HepG2 (cell line): ENCODE results near the gene SMARCA5. TPM values are rescaled to one million over a fixed set of nuclear protein-coding genes. Genes with fewer than 3 reads are reported as not detected.

Source experiments
- ATAC-seq: fragments of 200-7000 bp; cut with Tn5 transposase; 3 replicates; pipeline ENCODE4 v1.9.1; 2020; ENCODE audit warnings: mild to moderate bottlenecking, moderate library complexity
- BruUV-seq: library from RNA; stranded (reverse); fragments of 400-500 nt; replicated peaks from 2 replicates; lab custom pipeline; 2021; lab: Mats Ljungman, UMichigan
- CTCF ChIA-PET: fragments of 300-600 bp; formaldehyde crosslinking; extraction: SDS; loops from one replicate; lab custom pipeline; 2021; ENCODE audit warnings: low total read pairs, inconsistent platforms, low intra/inter-chr PET ratio; lab: Yijun Ruan, JAX
- POLR2A ChIA-PET: fragments of 350-600 bp; sonication (Branson Sonifier 250); formaldehyde crosslinking; loops from one replicate; lab custom pipeline; 2020; ENCODE audit warnings: antibody characterized with exemption, inconsistent platforms; lab: Yijun Ruan, JAX
- DNase-seq: peaks from one replicate; pipeline ENCODE4 v3.0.0-alpha.2; 2015; ENCODE audit warnings: low spot score
- FAIRE-seq: peaks from 3 replicates; lab custom pipeline; 2011; peaks lifted over from hg19 to GRCh38; lab: Jason Lieb, UNC
- H2AFZ ChIP-seq: one replicate; pipeline ENCODE4 v1.6.1; 2011; ENCODE audit warnings: low read length, inconsistent platforms
- H3K27ac ChIP-seq: fragments of 300-600 bp; 3 replicates; pipeline ENCODE4 v1.8.0; 2011; ENCODE audit warnings: mixed run types, mild to moderate bottlenecking, mixed read lengths, low read length, inconsistent platforms; ENCODE audit not compliant: insufficient read depth; ENCODE audit errors: extremely low read length
- H3K27me3 ChIP-seq, 2 experiments: fragments of 200-600 bp in 1 of 2; 2 replicates in 1 of 2; 3 replicates in 1 of 2; pipeline versions ENCODE4 v1.6.0 to v1.8.0; 2011; ENCODE audit warnings: low read length in 2 of 2, mild to moderate bottlenecking in 2 of 2, moderate library complexity in 2 of 2, inconsistent platforms in 1 of 2; ENCODE audit not compliant: insufficient read depth in 2 of 2, control insufficient read depth in 1 of 2
- H3K36me3 ChIP-seq, 2 experiments: fragments of 200-600 bp in 1 of 2; replicated peaks in 1 of 2; 2 replicates in 1 of 2; 3 replicates in 1 of 2; pipeline versions ENCODE4 v1.5.1 to v1.8.0; 2011; ENCODE audit warnings: low read length in 2 of 2, inconsistent platforms in 1 of 2; ENCODE audit not compliant: insufficient read depth in 2 of 2, control insufficient read depth in 1 of 2
- H3K4me1 ChIP-seq: 2 replicates; pipeline ENCODE4 v1.5.1; 2012; ENCODE audit warnings: low read length, inconsistent platforms; ENCODE audit not compliant: insufficient read depth
- H3K4me2 ChIP-seq: 2 replicates; pipeline ENCODE4 v1.6.0; 2011; ENCODE audit warnings: low read depth, low read length, inconsistent platforms
- H3K4me3 ChIP-seq, 3 experiments: fragments of 200-600 bp in 1 of 3; sonication (generic), shearing (Covaris generic) in 1 of 3; replicated peaks in 1 of 3; 2 replicates each; pipeline ENCODE4 v1.5.1; 2011 to 2016; ENCODE audit warnings: low read length in 3 of 3, inconsistent platforms in 2 of 3, low read depth in 2 of 3, mild to moderate bottlenecking in 2 of 3, control low read depth in 1 of 3, mixed read lengths in 1 of 3; ENCODE audit not compliant: insufficient read depth in 1 of 3
- H3K79me2 ChIP-seq: one replicate; pipeline ENCODE4 v1.6.1; 2011; ENCODE audit warnings: low read length, inconsistent platforms; ENCODE audit not compliant: insufficient read depth
- H3K9ac ChIP-seq: 2 replicates; pipeline ENCODE4 v1.6.0; 2011; ENCODE audit warnings: mild to moderate bottlenecking, low read depth, low read length, inconsistent platforms; ENCODE audit not compliant: insufficient read depth
- H3K9me3 ChIP-seq: 2 replicates; pipeline ENCODE4 v1.5.1; 2012; ENCODE audit warnings: mild to moderate bottlenecking, low read length
- H4K20me1 ChIP-seq: 2 replicates; pipeline ENCODE4 v1.6.0; 2011; ENCODE audit warnings: inconsistent platforms, mild to moderate bottlenecking, low read length, moderate library complexity; ENCODE audit not compliant: insufficient read depth
- ARHGAP35 ChIP-seq: sonication (generic); formaldehyde crosslinking; IDR thresholded peaks from 2 replicates; pipeline ENCODE4 v1.9.0; 2022; ENCODE audit warnings: mild to moderate bottlenecking, inconsistent platforms, moderate library complexity, missing genetic modification reagents, borderline replicate concordance
- DNMT3B ChIP-seq: conservative IDR thresholded peaks from 2 replicates; pipeline ENCODE4 v1.6.1; 2016; ENCODE audit warnings: missing biosample characterization, control low read depth
- EHMT2 ChIP-seq: fragments of 200-600 bp; sonication (generic); IDR thresholded peaks from 2 replicates; pipeline ENCODE4 v1.7.0; 2017; ENCODE audit warnings: antibody characterized with exemption, low read depth, low read length, borderline replicate concordance
- FOSL2 ChIP-seq: sonication (generic); formaldehyde crosslinking; IDR thresholded peaks from 2 replicates; pipeline ENCODE4 v1.4.0; 2020; ENCODE audit warnings: missing genetic modification reagents
- HMG20B ChIP-seq: conservative IDR thresholded peaks from 2 replicates; pipeline ENCODE4 v1.6.1; 2016; ENCODE audit warnings: missing genetic modification reagents, missing compliant biosample characterization
- NCOA5 ChIP-seq: sonication (generic); formaldehyde crosslinking; IDR thresholded peaks from 2 replicates; pipeline ENCODE4 v1.4.0; 2020; ENCODE audit warnings: missing genetic modification reagents
- NFKB2 ChIP-seq: sonication (generic); formaldehyde crosslinking; IDR thresholded peaks from 2 replicates; pipeline ENCODE4 v1.4.0; 2020; ENCODE audit warnings: missing genetic modification reagents, borderline replicate concordance
- RBFOX2 ChIP-seq: fragments of 200-400 bp; formaldehyde crosslinking; IDR thresholded peaks from 2 replicates; pipeline ENCODE4 v1.6.1; 2017; ENCODE audit warnings: low read depth, mild to moderate bottlenecking, low read length
- TIGD3 ChIP-seq: sonication (generic); formaldehyde crosslinking; IDR thresholded peaks from 2 replicates; pipeline ENCODE4 v1.5.1; 2020; ENCODE audit warnings: mild to moderate bottlenecking, missing genetic modification reagents, borderline replicate concordance
- ZNF335 ChIP-seq: sonication (generic); formaldehyde crosslinking; IDR thresholded peaks from 2 replicates; pipeline ENCODE4 v1.4.0; 2020; ENCODE audit warnings: missing genetic modification reagents
- ZSCAN30 ChIP-seq: sonication (generic); formaldehyde crosslinking; IDR thresholded peaks from 2 replicates; pipeline ENCODE4 v1.5.0; 2020; ENCODE audit warnings: mild to moderate bottlenecking, missing genetic modification reagents
- WGBS: methylation state at CpG from one replicate; pipeline ENCODE4 v1.1.6; 2017; ENCODE audit warnings: low lambda C conversion rate; 5-methylcytosine and 5-hydroxymethylcytosine counted together
- in situ Hi-C: cut with HindIII; loops from 2 replicates; pipeline ENCODE4 v1.10.0; 2017; ENCODE audit warnings: low pct_unique_long_range_greater_than_20kb; ENCODE audit not compliant: extremely low pct_ligation_motif_present
- intact Hi-C: fragments of 100-400 bp; cut with micrococcal nuclease; formaldehyde crosslinking; loops from one replicate; pipeline ENCODE4 v1.10.0; 2022; ENCODE audit not compliant: unreplicated experiment
- polyA plus RNA-seq, 8 experiments: library from polyadenylated mRNA; depleted of rRNA in 3 of 8; stranded (reverse) in 7 of 8; unstranded in 1 of 8; fragments of >200 nt; fragmentation: Illumina TruSeq in 4 of 8; extraction: Trizol in 4 of 8; gene quantifications; 2 replicates each; pipeline versions ENCODE4 v1.2.1 to v1.2.3, GENCODE V29; 2011 to 2016; ENCODE audit warnings: low read depth in 4 of 8, missing spikeins in 1 of 8, mixed read lengths in 1 of 8; ENCODE audit not compliant: insufficient read depth in 1 of 8
- total RNA-seq, 5 experiments: library from RNA; depleted of rRNA; stranded (reverse); fragments of >200 nt; fragmentation: Illumina TruSeq; extraction: Trizol; gene quantifications; 2 replicates each; pipeline ENCODE4 v1.2.3, GENCODE V29; 2016; ENCODE audit warnings: low read depth in 1 of 5
- TF ChIP-seq, protein P1 (sequence below): sonication (generic); formaldehyde crosslinking; IDR thresholded peaks from 2 replicates; pipeline ENCODE4 v1.5.0; 2020; ENCODE audit warnings: mild to moderate bottlenecking, missing genetic modification reagents
- TF ChIP-seq, protein P2 (sequence below): sonication (generic); formaldehyde crosslinking; IDR thresholded peaks from 2 replicates; pipeline ENCODE4 v1.4.0; 2020; ENCODE audit warnings: missing genetic modification reagents

SMARCA5 gene
- total and polyA plus RNA-seq, 2 of the 13 experiments (the other 11 are each of a cell fraction or from before 2014, with no cell fraction given) = 7.0 to 37.5 TPM

DNA sequence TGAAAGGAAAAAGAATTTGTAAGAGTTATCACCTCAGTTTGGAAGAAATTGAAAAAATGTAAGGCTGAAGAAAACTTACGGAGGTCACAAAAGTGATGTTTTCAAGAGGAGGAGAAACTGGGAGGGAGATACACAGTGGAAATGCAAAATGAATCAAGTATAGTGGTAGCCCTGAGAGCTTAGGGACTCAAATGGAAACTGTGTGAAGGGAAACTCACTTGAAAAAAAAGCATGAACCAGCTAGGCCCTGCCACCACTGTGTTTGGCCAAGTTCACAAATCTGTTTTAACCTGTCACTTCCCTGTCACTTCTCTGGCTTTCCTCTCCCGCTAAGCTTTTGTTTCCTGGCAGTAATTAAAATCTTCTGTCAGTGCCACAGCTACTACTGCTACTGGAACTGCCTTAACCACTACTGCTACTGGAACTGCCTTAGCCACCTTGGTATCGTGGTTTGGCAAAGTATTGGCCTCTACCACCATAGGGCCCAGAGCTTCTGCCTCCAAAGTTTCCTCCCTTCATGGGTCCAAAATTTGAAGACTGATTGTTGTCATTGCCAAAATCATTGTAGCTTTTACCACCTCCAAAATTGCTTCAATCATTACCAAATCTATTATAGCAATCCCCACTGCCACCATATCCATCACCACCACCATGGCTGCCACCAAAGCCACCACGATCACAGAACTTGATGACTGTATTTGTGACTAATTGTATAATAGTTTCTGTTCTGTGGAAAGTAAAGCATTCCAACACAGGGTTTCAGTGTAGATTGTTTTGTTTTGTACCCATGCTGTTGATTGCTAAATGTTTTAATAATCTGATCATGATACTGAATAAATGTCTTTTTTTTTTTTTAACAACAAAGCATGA, 41.5 kb downstream of the SMARCA5 start:
- Histone ChIP-seq H3K27me3 (no peaks in the 10 kb centered on the region; a peak in 1 of 5 replicates), H3K9ac (no peak overlapping the region), H3K4me1 (peaks cover 14% of the 10 kb centered on the region), H3K79me2 (no peaks in the 10 kb centered on the region), H3K4me2 (no peak overlapping the region), H2AFZ (no peak overlapping the region), H3K9me3 (no peaks in the 10 kb centered on the region), H3K27ac (no peak overlapping the region), H3K36me3 (peaks cover 0 to 15% of the 10 kb centered on the region in 2 experiments; a peak in 3 of 5 replicates), H3K4me3 (no peak overlapping the region), H4K20me1 (no peaks in the 10 kb centered on the region)
- POLR2A ChIA-PET = no interaction called here
- CTCF ChIA-PET = no interaction called here
- BruUV-seq = no TSS peak
- 75% methylated on average over 4 of the region's 4 CpGs for WGBS
- ATAC-seq = no peak
- in situ Hi-C loops = no loop called here
- TF ChIP-seq, protein P1, sequence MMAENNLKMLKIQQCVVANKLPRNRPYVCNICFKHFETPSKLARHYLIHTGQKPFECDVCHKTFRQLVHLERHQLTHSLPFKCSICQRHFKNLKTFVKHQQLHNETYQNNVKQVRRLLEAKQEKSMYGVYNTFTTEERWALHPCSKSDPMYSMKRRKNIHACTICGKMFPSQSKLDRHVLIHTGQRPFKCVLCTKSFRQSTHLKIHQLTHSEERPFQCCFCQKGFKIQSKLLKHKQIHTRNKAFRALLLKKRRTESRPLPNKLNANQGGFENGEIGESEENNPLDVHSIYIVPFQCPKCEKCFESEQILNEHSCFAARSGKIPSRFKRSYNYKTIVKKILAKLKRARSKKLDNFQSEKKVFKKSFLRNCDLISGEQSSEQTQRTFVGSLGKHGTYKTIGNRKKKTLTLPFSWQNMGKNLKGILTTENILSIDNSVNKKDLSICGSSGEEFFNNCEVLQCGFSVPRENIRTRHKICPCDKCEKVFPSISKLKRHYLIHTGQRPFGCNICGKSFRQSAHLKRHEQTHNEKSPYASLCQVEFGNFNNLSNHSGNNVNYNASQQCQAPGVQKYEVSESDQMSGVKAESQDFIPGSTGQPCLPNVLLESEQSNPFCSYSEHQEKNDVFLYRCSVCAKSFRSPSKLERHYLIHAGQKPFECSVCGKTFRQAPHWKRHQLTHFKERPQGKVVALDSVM (CRISPR knock-in tag) = no peak
- TF ChIP-seq RBFOX2 = no peak
- no peak for TF ChIP-seq TIGD3 (CRISPR knock-in tag)
- TF ChIP-seq ZNF335 (CRISPR knock-in tag) = no peak
- TF ChIP-seq NFKB2 (CRISPR knock-in tag) = no peak
- TF ChIP-seq ZSCAN30 (CRISPR knock-in tag) = no peak
- TF ChIP-seq DNMT3B = no peak
- TF ChIP-seq HMG20B = no peak
- no peak for TF ChIP-seq FOSL2
- TF ChIP-seq ARHGAP35 (CRISPR knock-in tag) = no peak
- no peak for TF ChIP-seq NCOA5 (CRISPR knock-in tag)
- TF ChIP-seq, protein P2, sequence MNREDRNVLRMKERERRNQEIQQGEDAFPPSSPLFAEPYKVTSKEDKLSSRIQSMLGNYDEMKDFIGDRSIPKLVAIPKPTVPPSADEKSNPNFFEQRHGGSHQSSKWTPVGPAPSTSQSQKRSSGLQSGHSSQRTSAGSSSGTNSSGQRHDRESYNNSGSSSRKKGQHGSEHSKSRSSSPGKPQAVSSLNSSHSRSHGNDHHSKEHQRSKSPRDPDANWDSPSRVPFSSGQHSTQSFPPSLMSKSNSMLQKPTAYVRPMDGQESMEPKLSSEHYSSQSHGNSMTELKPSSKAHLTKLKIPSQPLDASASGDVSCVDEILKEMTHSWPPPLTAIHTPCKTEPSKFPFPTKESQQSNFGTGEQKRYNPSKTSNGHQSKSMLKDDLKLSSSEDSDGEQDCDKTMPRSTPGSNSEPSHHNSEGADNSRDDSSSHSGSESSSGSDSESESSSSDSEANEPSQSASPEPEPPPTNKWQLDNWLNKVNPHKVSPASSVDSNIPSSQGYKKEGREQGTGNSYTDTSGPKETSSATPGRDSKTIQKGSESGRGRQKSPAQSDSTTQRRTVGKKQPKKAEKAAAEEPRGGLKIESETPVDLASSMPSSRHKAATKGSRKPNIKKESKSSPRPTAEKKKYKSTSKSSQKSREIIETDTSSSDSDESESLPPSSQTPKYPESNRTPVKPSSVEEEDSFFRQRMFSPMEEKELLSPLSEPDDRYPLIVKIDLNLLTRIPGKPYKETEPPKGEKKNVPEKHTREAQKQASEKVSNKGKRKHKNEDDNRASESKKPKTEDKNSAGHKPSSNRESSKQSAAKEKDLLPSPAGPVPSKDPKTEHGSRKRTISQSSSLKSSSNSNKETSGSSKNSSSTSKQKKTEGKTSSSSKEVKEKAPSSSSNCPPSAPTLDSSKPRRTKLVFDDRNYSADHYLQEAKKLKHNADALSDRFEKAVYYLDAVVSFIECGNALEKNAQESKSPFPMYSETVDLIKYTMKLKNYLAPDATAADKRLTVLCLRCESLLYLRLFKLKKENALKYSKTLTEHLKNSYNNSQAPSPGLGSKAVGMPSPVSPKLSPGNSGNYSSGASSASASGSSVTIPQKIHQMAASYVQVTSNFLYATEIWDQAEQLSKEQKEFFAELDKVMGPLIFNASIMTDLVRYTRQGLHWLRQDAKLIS (CRISPR knock-in tag) = no peak
- TF ChIP-seq EHMT2 = no peak
- intact Hi-C loops = no loop called here
- no peak for DNase-seq
- FAIRE-seq = no peak
